Muscle of arm (tissue), 12 donors: Measurements from ENCODE around the gene HIKESHI. TPM values are rescaled to one million over a fixed set of nuclear protein-coding genes. Genes with fewer than 3 reads are reported as not detected.

Source experiments
- DNase-seq: peaks from one replicate; pipeline ENCODE4 v3.0.0-alpha.2; 2013
- polyA plus RNA-seq, 12 donors: library from polyadenylated mRNA; unstranded; fragments of 120-200 nt; gene quantifications; one replicate each; pipeline ENCODE4 v1.2.1, GENCODE V29; 2013; ENCODE audit not compliant: insufficient read length in 12 of 12

HIKESHI gene
- polyA plus RNA-seq, 12 donors, result 31.4 to 49.5 (median 40.1) TPM; not detected in 1

GRCh38 chr11:86370922-86371594 lies 69.0 kb downstream of the HIKESHI start:
- no peak for DNase-seq

- no peak for DNase-seq
Observed at GRCh38 chr11:86372041-86372440, 70.0 kb downstream of the HIKESHI start.

GRCh38 chr11:86372586-86372985 lies 70.5 kb downstream of the HIKESHI start:
- no peak for DNase-seq

GRCh38 chr11:86374069-86374468 lies 72.0 kb downstream of the HIKESHI start:
- no peak for DNase-seq

DNA sequence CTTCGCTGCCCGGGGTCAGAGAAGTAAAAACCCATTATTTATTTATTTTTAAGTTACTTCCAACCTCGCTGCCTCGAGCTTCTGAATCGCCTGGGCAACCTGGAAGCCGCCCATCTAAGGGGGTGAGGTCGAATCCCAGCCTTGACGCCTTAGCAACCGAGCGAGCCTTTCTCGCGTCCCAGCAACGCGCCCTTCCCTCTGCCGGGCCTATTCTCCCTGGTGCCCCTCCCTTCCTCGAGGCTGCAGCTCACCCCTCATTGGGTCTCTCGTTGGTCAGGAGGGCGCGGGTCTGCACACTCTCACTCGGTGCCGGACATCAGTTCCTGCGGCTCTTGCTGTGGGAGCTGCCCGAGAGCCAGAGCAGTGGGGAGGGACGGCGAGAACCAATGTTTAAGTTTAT lies 72.5 kb downstream of the HIKESHI start, which contains the start of gene CCDC81:
TSS of gene CCDC81 (plus strand) at position 302 of the 400 bp plus-strand sequence. CDS start 277 bp downstream, outside the sequence.
- no peak for DNase-seq

DNA sequence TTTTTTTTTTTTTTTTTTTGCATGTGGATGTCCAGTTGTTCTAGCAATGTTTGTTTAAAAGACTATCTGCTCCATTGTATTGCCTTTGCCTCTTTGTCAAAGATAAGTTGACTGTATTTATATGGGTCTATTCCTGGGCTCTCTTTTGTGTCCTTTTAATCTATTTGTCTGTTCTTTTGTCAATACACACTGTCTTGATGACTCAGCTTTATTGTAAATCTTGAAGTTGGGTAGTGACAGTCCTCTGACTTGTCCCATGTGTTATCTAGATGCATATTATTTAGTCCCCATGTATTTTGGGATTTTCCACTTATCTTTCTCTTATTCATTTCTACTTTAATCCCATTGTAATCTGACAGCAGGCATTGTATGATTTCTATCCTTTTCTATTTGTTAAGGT lies 75.9 kb downstream of the HIKESHI start:
- no peak for DNase-seq

- no peak for DNase-seq
Observed at GRCh38 chr11:86380295-86381059, 78.4 kb downstream of the HIKESHI start.

DNA sequence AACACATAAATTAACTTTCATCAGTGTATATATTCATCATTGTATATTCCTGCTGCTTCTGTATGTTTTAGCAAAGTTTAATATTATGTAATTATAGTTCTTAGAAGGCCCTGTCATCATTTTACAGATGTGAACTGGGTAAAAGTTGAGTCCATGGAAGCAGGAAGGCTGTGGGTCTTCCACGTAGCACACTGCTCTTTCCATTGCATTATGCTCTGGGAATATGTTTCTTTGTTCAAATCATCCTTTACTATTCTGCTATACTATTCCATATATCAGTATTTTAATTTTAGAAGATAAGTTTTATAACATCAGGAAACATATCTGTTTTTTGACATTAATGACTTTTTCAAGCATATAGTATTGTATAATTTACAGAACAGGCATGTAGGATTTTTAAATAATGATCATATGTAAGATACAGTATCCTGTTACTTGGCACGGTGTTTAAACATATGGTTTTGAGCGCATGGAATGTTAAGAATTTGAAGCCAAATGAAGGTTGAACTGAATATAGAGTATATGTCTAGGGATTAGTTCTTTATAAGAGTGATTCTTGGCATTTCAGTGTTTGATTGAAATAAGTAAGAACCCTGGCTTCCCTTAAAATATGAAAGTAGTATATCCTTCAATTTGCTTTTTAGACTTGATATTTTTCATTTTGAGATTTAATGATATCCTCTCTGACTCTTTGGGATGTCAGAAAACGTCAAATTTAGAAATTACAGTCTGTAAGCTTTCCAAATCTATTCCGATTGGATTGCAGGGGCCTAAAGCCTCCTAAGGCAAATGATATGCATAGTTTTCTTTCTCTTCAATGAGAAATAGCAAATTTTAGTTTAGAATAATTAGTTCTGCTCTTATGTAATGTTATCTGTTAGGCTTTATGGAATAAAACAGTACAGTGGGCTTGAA lies 81.3 kb downstream of the HIKESHI start:
- no peak for DNase-seq

DNA sequence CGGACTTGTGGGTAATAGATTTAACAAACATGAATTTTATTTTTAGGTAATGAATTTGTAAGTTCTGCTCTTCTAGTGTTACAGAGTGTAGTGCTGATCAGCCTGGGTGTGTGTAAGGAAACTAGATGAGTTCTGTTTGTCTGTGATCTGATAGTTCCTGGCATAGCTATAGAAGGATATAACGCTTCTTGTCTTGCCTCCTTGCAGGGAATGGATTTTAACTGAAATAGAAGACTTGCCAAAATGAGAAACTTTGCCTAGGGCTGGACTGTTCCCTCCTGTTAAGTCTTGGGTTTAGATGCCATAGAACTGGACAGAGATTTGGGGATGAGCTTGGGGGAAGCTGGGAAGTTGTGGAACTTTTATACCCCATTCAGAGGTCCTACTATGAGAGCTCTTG lies 84.2 kb downstream of the HIKESHI start:
- DNase-seq, result no peak

- DNase-seq, result no peak
Observed at GRCh38 chr11:86386746-86387145, 84.7 kb downstream of the HIKESHI start.

- no peak for DNase-seq
Observed at GRCh38 chr11:86388198-86388597, 86.2 kb downstream of the HIKESHI start.

GRCh38 chr11:86390487-86390886 lies 88.4 kb downstream of the HIKESHI start:
- DNase-seq, result no peak

- DNase-seq, result no peak
Observed at GRCh38 chr11:86395061-86395551, 93.1 kb downstream of the HIKESHI start.

Other genes with a start within 250 kb of the HIKESHI start
- 100 to 1,000 TPM in 11 of 12 donors, not detected in 1; 110 to 183 (median 133) TPM for gene PICALM, start 233.2 kb upstream of the HIKESHI start, polyA plus RNA-seq
- gene EED, start 57.5 kb upstream of the HIKESHI start, polyA plus RNA-seq, result 10 to 100 TPM in 11 of 12 donors, not detected in 1; 14.9 to 45.4 (median 21.9) TPM
- 1 to 10 TPM in 3 of 12 donors, under 1 TPM in 7, not detected in 2; 0.50 to 1.5 (median 0.88) TPM for gene CCDC81, start 72.6 kb downstream of the HIKESHI start, polyA plus RNA-seq